Activated CD8-positive, alpha-beta T cell treated with anti-CD3 and anti-CD28 coated beads for 36 hours (primary cell): ENCODE data around the gene IFNL1. TPM values are rescaled to one million over a fixed set of nuclear protein-coding genes. Genes with fewer than 3 reads are reported as not detected.

Source experiments
- ATAC-seq: fragments of 200-7000 bp; cut with Tn5 transposase; one replicate; pipeline ENCODE4 v1.10.0; 2021; ENCODE audit warnings: mild to moderate bottlenecking, moderate library complexity
- CTCF ChIA-PET: fragments of 350-600 bp; sonication (Branson Sonifier 250); formaldehyde crosslinking; loops from one replicate; lab custom pipeline; 2021; ENCODE audit warnings: antibody characterized with exemption; lab: Charles Lee
- POLR2A ChIA-PET: fragments of 350-600 bp; sonication (Branson Sonifier 250); formaldehyde crosslinking; loops from one replicate; lab custom pipeline; 2021; ENCODE audit warnings: antibody characterized with exemption; lab: Charles Lee
- DNase-seq: peaks from one replicate; pipeline ENCODE4 v3.0.0-alpha.2; 2020
- H3K27ac Mint-ChIP-seq: one replicate; pipeline ENCODE4 v1.8.0; 2021; ENCODE audit warnings: mild to moderate bottlenecking, mixed read lengths
- H3K27me3 Mint-ChIP-seq: one replicate; pipeline ENCODE4 v1.8.0; 2021; ENCODE audit warnings: mixed read lengths
- H3K36me3 Mint-ChIP-seq: one replicate; pipeline ENCODE4 v1.8.0; 2021; ENCODE audit warnings: low read depth, mixed read lengths
- H3K4me1 Mint-ChIP-seq: one replicate; pipeline ENCODE4 v1.8.0; 2021; ENCODE audit warnings: low read depth, mixed read lengths
- H3K4me3 Mint-ChIP-seq: one replicate; pipeline ENCODE4 v1.8.0; 2021; ENCODE audit warnings: mild to moderate bottlenecking, moderate library complexity, mixed read lengths
- H3K9me3 Mint-ChIP-seq: one replicate; pipeline ENCODE4 v1.8.0; 2021; ENCODE audit warnings: mixed read lengths
- intact Hi-C: fragments of 100-400 bp; cut with micrococcal nuclease; formaldehyde crosslinking; loops from one replicate; pipeline ENCODE4 v1.10.0; 2022
- total RNA-seq, 2 experiments: library from RNA; stranded (reverse); gene quantifications; one replicate each; pipeline ENCODE4 v1.2.3, GENCODE V29; 2021
- TF ChIP-seq, protein P1 (sequence below): fragments of 200-600 bp; IDR thresholded peaks from one replicate; pipeline ENCODE4 v1.8.0; 2022; ENCODE audit warnings: antibody characterized with exemption, mild to moderate bottlenecking

The IFNL1 gene
- total RNA-seq, 2 experiments from 2014 or later = not detected

DNA sequence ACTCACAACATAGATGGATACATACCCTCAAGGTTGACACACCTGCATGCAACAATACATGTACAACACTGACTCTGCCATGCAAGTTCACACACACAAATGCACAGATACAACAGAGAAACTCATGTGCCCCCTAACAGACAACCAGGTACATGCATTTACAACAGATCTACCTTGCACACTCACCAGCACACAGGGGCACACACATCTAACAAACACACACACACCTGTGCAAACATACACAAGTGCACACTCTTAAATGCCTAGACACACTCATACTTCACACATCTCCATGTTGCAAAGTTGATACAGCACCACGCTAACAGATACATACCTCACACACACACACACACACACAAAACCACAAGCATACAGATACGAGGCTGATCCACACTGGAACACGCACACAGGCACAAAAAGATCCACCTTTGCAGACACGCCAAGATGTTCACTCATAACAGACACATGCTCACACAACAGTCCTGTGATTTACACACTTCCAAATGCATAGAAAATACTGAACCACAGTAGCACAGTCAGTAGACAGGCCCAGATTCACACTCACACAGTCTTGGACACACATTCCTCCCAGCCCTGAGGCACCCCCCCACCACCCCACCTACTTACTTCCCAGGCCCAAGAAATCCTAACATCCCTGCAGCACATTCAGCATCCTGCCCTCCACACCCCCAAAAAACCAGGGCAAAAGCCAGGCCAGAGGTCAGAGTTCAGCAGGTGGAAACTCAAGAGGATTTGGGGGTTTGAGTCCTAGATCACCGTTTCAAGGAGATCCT lies 23.1 kb downstream of the IFNL1 start:
- CTCF ChIA-PET = no interaction called here
- intact Hi-C loops = no loop called here
- Mint-ChIP-seq H3K9me3 (no peaks in the 10 kb centered on the region), H3K4me1 (peaks cover 18% of the 10 kb centered on the region), H3K4me3 (peak overlapping the region; percentile 76), H3K36me3 (no peaks in the 10 kb centered on the region), H3K27ac (peak overlapping the region; percentile 53), H3K27me3 (no peaks in the 10 kb centered on the region)
- TF ChIP-seq, protein P1, sequence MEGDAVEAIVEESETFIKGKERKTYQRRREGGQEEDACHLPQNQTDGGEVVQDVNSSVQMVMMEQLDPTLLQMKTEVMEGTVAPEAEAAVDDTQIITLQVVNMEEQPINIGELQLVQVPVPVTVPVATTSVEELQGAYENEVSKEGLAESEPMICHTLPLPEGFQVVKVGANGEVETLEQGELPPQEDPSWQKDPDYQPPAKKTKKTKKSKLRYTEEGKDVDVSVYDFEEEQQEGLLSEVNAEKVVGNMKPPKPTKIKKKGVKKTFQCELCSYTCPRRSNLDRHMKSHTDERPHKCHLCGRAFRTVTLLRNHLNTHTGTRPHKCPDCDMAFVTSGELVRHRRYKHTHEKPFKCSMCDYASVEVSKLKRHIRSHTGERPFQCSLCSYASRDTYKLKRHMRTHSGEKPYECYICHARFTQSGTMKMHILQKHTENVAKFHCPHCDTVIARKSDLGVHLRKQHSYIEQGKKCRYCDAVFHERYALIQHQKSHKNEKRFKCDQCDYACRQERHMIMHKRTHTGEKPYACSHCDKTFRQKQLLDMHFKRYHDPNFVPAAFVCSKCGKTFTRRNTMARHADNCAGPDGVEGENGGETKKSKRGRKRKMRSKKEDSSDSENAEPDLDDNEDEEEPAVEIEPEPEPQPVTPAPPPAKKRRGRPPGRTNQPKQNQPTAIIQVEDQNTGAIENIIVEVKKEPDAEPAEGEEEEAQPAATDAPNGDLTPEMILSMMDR = no peak
- POLR2A ChIA-PET = no interaction called here
- ATAC-seq = no peak
- no peak for DNase-seq

- ATAC-seq = no peak
- ChIA-PET CTCF (no interaction called here), POLR2A (no interaction called here)
- DNase-seq = no peak
- H3K9me3 Mint-ChIP-seq = no peaks in the 10 kb centered on the region
- peak overlapping the region; percentile 35 for H3K27ac Mint-ChIP-seq
- no peaks in the 10 kb centered on the region for H3K27me3 Mint-ChIP-seq
- TF ChIP-seq, protein P1 = no peak
- H3K4me3 Mint-ChIP-seq = peak overlapping the region; percentile 76
- H3K36me3 Mint-ChIP-seq = no peaks in the 10 kb centered on the region
- intact Hi-C loops = no loop called here
- H3K4me1 Mint-ChIP-seq = peaks cover 18% of the 10 kb centered on the region
Observed at GRCh38 chr19:39319892-39320248, 23.7 kb downstream of the IFNL1 start.

DNA sequence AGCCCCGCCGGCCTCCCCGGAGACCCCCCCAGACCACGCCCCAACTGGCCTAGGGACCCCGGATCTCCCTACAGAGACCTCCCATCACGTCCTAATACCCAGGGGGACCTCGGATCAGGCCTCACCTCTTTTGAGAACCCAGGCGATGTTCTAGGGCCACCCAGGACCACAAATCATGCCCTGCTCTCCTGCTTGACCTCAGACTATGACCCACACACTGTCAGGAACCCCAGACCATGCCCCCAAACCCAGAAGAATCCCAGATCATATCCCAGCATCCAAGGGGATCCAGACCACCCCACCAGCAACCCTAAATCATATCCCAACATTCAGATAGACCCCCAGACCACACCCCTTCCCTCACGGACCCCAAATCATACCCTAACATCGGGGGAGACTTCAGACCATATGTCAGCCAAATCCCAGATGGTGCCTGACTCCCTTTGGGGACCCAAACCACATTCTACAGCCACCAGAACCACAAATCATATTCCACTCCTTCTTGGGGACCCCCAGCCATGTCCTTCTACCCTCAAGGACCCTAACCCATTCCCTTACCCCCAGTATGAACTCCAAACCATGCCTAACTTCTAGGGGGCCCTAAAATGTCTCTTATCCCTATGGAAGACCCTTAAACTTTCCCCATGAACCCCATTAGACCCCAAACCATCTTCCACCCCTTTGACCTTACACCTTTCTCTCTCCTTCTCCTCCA lies 25.1 kb downstream of the IFNL1 start:
- Mint-ChIP-seq H3K27me3 (no peaks in the 10 kb centered on the region), H3K9me3 (no peaks in the 10 kb centered on the region), H3K27ac (peak overlapping the region; percentile 7), H3K4me1 (peaks cover 20% of the 10 kb centered on the region), H3K4me3 (peak overlapping the region; percentile 69), H3K36me3 (peaks cover under 1% of the 10 kb centered on the region)
- ChIA-PET CTCF (no interaction called here), POLR2A (interaction anchor here (0.6 kb wide), 1 partner anchor 42 kb away, joined by 3 read pairs; no protein-coding TSS in a partner anchor)
- TF ChIP-seq, protein P1 = no peak
- intact Hi-C loops = no loop called here
- no peak for ATAC-seq
- no peak for DNase-seq

GRCh38 chr19:39321832-39322176 lies 25.6 kb downstream of the IFNL1 start:
- TF ChIP-seq, protein P1 = no peak
- peaks cover 2% of the 10 kb centered on the region for H3K36me3 Mint-ChIP-seq
- H3K9me3 Mint-ChIP-seq = no peaks in the 10 kb centered on the region
- ChIA-PET POLR2A (interaction anchor here (0.6 kb wide), 1 partner anchor 41 kb away, joined by 3 read pairs; no protein-coding TSS in a partner anchor), CTCF (no interaction called here)
- peaks cover 21% of the 10 kb centered on the region for H3K4me1 Mint-ChIP-seq
- intact Hi-C loops = no loop called here
- H3K27ac Mint-ChIP-seq = no peak overlapping the region
- peak overlapping the region; percentile 69 for H3K4me3 Mint-ChIP-seq
- H3K27me3 Mint-ChIP-seq = no peaks in the 10 kb centered on the region
- no peak for DNase-seq
- ATAC-seq = no peak
